ENCODE data around the gene CNKSR3. TPM values are rescaled to one million over a fixed set of nuclear protein-coding genes. Genes with fewer than 3 reads are reported as not detected.

Gene CNKSR3
- total and polyA plus RNA-seq, 2 of the 8 experiments (the other 6 are each of a cell fraction or from before 2014, with no cell fraction given): 1.2 to 6.2 TPM

GRCh38 chr6:154427446-154427845, 83.0 kb downstream of the CNKSR3 start:
- DNase-seq (ENCODE audit: low read depth in 1 of 2, low spot score in 2 of 2) (no peak), FAIRE-seq (no peak)
- Histone ChIP-seq H4K5ac (ENCODE audit: insufficient read length, low read depth, low read length) (no peak overlapping the region), H3K4me3 (ENCODE audit: extremely low read depth in 1 of 4, insufficient read depth in 2 of 4, low read depth in 3 of 4, low read length in 4 of 4) (no peak overlapping the region), H4K20me1 (replicated peaks in 1 of 2; ENCODE audit: control insufficient read depth in 1 of 2, insufficient read depth in 2 of 2, low read length in 2 of 2) (no peaks in the 10 kb centered on the region), H4K8ac (ENCODE audit: extremely low read depth, insufficient read depth, low read length) (no peak overlapping the region), H3K56ac (replicated peaks; ENCODE audit: insufficient read length, low read depth, low read length) (no peak overlapping the region), H3K23me2 (ENCODE audit: low read depth, low read length) (no peaks in the 10 kb centered on the region), H3K9me3 (ENCODE audit: insufficient read depth in 2 of 2, low read depth in 1 of 2, low read length in 1 of 2) (0 out of 4 replicates have a peak, but pooled peaks cover 0 to 6% of the 10 kb centered on the region in 2 experiments), H3K9ac (replicated peaks in 1 of 4; ENCODE audit: extremely low read depth in 1 of 4, low read depth in 3 of 4, low read length in 3 of 4) (no peak overlapping the region), H3K18ac (ENCODE audit: extremely low read depth, low read length) (no peak overlapping the region), H3K4ac (replicated peaks; ENCODE audit: insufficient read length, low read depth, low read length) (no peak overlapping the region), H2BK20ac (ENCODE audit: low read length) (no peak overlapping the region), H2BK120ac (replicated peaks; ENCODE audit: low read depth, low read length) (no peak overlapping the region), H4K91ac (replicated peaks; ENCODE audit: insufficient read length, low read length) (no peak overlapping the region), H2AFZ (ENCODE audit: low read length) (no peak overlapping the region), H3K27me3 (replicated peaks in 1 of 4; ENCODE audit: control insufficient read depth in 3 of 4, extremely low read depth in 1 of 4, insufficient read depth in 3 of 4, low read length in 3 of 4) (no peaks in the 10 kb centered on the region), H3K23ac (ENCODE audit: insufficient read length) (no peak overlapping the region), H3K36me3 (ENCODE audit: control insufficient read depth in 2 of 4, insufficient read depth in 4 of 4, low read length in 3 of 4) (peaks cover 0 to 12% (median 4%) of the 10 kb centered on the region in 4 experiments; a peak in 5 of 8 replicates), H2AK5ac (ENCODE audit: low read depth, low read length) (no peak overlapping the region), H3K4me2 (ENCODE audit: insufficient read depth in 1 of 2, low read depth in 2 of 2, low read length in 2 of 2) (no peak overlapping the region), H3K4me1 (replicated peaks in 1 of 4; ENCODE audit: control insufficient read depth in 3 of 4, insufficient read depth in 4 of 4, low read length in 3 of 4) (no peaks in the 10 kb centered on the region; a peak in 1 of 7 replicates), H3K79me2 (ENCODE audit: control insufficient read depth in 1 of 2, insufficient read depth in 2 of 2, low read length in 2 of 2) (no peaks in the 10 kb centered on the region), H3K27ac (ENCODE audit: low read depth, low read length) (no peak overlapping the region), H3K14ac (ENCODE audit: insufficient read length) (no peak overlapping the region), H2BK12ac (ENCODE audit: low read depth, low read length) (no peak overlapping the region), H3K79me1 (ENCODE audit: low read depth, low read length) (no peaks in the 10 kb centered on the region), H2BK5ac (ENCODE audit: low read depth, low read length) (no peak overlapping the region), H2BK15ac (ENCODE audit: low read length) (no peak overlapping the region)
- no peak for TF ChIP-seq SIX5 (IDR thresholded peaks at IDR 0.05; ENCODE audit: low read depth, low read length)
- no peak for TF ChIP-seq TAF7 (optimal IDR thresholded peaks at IDR 0.05; ENCODE audit: borderline replicate concordance, low read depth, low read length)
- TF ChIP-seq, protein P1, sequence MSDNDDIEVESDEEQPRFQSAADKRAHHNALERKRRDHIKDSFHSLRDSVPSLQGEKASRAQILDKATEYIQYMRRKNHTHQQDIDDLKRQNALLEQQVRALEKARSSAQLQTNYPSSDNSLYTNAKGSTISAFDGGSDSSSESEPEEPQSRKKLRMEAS (IDR thresholded peaks at IDR 0.05): no peak
- no peak for TF ChIP-seq POLR2A (IDR thresholded peaks at IDR 0.05; ENCODE audit: control extremely low read depth in 1 of 2, low read depth in 2 of 2, low read length in 2 of 2)
- no peak for TF ChIP-seq CBX5 (IDR thresholded peaks at IDR 0.05; ENCODE audit: low read depth, low read length)
- CTCF ChIA-PET (ENCODE audit: partially characterized antibody): interaction anchor here (2.1 kb wide), 1 partner anchor 11 kb away, joined by 9 read pairs; no protein-coding TSS in a partner anchor
- POLR2A ChIA-PET (ENCODE audit: partially characterized antibody): no interaction called here
